Pulmonary artery endothelial cell (primary cell): ENCODE results near the gene AMBN. TPM values are rescaled to one million over a fixed set of nuclear protein-coding genes. Genes with fewer than 3 reads are reported as not detected.

Source experiments
- total RNA-seq: library from RNA; depleted of rRNA; stranded (reverse); fragments of >200 nt; gene quantifications from 2 replicates; pipeline ENCODE4 v1.2.3, GENCODE V29; 2014

Gene AMBN
- total RNA-seq, 1 donor from 2014 or later, result not detected

Other genes starting within 250 kb of the AMBN start
- gene SMR3A, start 231.5 kb upstream of the AMBN start, total RNA-seq, result not detected in 2 replicates
- not detected in 2 replicates for gene SMR3B, start 209.1 kb upstream of the AMBN start, total RNA-seq
- gene OPRPN, start 194.3 kb upstream of the AMBN start, total RNA-seq, result not detected in 2 replicates
- gene MUC7, start 120.1 kb upstream of the AMBN start, total RNA-seq, result not detected in 2 replicates
- gene AMTN, start 73.7 kb upstream of the AMBN start, total RNA-seq, result 0.18 TPM in 1 of 2 replicates, not detected in the other
- gene ENAM, start 36.5 kb downstream of the AMBN start, total RNA-seq, result not detected in 2 replicates
- not detected in 2 replicates for gene JCHAIN, start 74.3 kb downstream of the AMBN start, total RNA-seq
- 24.3 and 27.4 TPM in 2 replicates for gene UTP3, start 96.3 kb downstream of the AMBN start, total RNA-seq
- gene RUFY3, start 129.7 kb downstream of the AMBN start, total RNA-seq, result 30.0 and 30.9 TPM in 2 replicates
- gene GRSF1, start 247.6 kb downstream of the AMBN start, total RNA-seq, result 85.1 and 87.9 TPM in 2 replicates